HG02798 (cell line): ENCODE data around the gene PGLYRP2.
"Not testable (repeated sequence)": the region's sequence is repeated elsewhere in the genome, so short reads cannot be mapped to it uniquely, and the experiment has no call there.

Experiments used
- ATAC-seq: cut with Tn5 transposase; IDR thresholded peaks from one replicate; pipeline ENCODE4 v1.9.1; 2021; ENCODE audit warnings: mild to moderate bottlenecking; ENCODE audit not compliant: unreplicated experiment, poor library complexity

The PGLYRP2 gene, protein sequence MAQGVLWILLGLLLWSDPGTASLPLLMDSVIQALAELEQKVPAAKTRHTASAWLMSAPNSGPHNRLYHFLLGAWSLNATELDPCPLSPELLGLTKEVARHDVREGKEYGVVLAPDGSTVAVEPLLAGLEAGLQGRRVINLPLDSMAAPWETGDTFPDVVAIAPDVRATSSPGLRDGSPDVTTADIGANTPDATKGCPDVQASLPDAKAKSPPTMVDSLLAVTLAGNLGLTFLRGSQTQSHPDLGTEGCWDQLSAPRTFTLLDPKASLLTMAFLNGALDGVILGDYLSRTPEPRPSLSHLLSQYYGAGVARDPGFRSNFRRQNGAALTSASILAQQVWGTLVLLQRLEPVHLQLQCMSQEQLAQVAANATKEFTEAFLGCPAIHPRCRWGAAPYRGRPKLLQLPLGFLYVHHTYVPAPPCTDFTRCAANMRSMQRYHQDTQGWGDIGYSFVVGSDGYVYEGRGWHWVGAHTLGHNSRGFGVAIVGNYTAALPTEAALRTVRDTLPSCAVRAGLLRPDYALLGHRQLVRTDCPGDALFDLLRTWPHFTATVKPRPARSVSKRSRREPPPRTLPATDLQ

DNA sequence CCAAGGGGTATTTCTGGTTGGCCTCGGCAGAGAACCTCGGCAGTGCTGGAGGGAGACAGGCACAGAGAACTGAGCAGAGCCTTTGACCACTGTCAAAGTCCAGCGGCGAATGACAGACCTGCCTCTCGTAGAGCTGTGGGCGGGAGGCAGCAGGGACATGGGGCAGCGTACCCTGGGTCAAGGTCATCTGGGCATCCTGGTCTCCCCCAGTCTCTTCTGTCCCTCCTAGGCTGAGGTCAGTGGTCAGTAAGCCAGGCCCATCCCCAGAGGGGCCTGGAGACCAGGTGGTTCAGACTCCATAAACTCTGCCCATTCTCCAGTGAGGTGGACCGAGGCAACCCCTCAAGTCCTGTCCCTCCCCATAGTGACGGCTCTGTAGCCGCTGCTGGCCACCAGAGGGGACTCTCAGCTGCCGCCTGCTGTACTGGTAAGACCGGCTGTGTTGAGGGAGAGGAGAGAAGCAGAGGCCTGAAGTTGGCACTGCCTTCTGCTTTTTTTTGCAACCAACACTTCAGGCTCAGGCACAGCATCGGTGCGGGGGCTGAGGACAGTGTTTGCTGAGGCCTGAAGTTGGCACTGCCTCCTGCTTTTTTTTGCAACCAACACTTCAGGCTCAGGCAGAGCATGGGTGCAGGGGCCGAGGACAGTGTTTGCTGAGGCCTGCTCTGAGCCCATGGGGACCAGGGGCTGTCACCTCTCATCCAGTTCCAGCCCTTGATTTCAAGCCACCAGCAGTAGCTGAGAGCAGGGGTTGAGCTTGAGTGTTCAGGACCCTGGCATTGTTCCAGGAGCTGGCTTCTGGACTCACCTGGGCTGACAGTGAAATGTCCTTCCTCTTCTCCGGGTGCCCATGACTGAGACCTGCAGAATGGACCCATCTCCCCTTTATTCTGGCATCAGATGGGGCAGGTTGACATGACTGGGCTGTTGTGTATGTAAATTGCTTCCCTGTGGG, at the start of gene PGLYRP2:
PGLYRP2 (minus strand) TSS at position 111 of the 955 bp plus-strand sequence. CDS start 130 bp downstream, outside the sequence.
- no peak for ATAC-seq

DNA sequence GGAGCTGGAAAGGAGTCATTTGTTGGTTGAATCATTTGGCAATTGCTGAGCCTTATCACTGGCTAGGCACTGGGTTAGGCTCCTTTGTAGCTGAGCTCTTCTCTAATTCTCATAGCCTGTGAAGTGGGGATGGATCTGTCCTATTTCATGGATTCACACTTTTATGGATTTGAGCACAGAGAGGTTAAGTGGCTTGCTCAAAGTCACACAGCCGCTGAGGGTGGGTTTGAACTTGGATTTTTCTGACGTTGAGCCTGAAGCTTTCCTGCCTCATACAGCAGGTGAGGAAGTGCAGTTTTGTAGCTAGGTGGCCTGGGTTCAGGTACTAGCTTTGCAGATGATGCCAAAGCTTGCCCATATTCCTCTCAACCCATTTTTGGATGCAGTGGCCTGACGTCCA, 48.4 kb upstream of the PGLYRP2 start:
- ATAC-seq, result no peak

DNA sequence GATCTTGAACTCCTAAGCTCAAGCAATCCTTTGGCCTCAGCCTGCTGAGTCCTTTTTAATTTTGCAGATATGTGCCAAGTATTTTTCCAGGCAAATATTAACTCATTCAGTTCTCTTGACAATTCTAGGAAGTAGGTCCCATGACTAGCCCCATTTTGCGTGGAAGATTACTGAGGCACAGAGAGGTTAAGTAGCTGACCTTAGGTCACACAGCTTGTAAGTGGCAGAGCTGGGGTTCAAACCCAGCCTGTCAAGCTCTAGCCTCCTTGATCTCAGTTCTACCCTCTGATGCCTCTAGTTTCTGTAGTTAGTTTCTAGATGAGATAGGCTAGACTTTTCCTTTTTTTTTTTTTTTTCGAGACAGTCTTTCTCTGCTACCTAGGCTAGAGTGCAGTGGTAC, 47.1 kb upstream of the PGLYRP2 start:
- ATAC-seq, result no peak

DNA sequence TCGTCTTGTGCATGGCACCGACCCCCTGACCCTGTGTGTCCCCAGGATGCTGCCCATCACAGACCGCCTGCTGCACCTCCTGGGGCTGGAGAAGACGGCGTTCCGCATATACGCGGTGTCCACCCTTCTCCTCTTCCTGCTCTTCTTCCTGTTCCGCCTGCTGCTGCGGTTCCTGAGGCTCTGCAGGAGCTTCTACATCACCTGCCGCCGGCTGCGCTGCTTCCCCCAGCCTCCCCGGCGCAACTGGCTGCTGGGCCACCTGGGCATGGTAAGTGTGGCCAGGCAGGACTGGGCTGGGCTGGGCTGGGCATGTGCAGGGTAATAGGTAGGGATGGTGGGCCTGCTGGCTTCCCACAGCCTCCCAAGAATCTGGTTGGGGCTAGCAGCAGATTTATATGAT, 46.0 kb upstream of the PGLYRP2 start:
- no peak for ATAC-seq

DNA sequence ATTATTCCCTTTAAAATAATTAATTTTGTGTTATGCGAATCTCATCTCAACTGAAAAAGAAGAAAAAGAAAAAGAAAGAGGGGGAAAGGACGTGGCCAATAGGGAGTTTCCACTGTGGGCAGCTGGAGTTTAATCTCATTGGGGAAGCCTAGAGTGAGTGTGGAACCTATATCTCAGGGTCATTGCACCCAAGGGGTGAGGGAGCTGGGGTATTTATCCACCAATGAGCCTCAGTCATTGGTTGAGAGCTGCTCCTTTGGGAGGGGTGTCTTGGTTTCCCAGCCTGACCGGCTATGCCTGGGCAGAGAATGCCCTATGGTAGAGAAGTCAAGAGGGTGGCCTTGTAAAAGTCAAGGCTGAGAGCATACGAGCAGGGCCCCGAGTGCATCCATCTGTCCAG, 45.5 kb upstream of the PGLYRP2 start:
- no peak for ATAC-seq

DNA sequence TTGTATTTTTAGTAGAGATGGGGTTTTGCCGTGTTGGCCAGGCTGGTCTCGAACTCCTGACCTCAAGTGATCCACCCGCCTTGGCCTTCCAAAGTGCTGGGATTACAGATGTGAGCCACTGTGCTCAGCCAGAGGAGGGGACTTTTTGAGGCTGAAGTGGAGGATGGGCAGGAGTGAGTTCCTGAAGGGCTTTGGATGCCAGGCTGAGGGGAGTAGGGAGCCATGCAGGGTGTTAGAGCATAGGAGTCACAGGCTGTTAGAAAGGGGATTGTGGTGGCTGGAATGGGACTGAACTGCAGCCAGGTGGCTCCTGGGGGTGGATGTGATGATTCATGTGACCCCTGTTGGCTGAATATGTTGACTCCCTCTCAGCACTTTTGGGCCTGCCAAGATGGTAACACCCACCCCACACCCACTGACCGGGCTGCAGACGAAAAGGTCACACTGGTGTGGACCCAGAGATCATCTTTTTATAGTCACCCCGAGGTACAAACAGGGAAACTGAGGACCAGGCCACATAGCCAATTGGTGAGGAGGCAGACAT, 40.2 kb upstream of the PGLYRP2 start:
- ATAC-seq, result no peak

DNA sequence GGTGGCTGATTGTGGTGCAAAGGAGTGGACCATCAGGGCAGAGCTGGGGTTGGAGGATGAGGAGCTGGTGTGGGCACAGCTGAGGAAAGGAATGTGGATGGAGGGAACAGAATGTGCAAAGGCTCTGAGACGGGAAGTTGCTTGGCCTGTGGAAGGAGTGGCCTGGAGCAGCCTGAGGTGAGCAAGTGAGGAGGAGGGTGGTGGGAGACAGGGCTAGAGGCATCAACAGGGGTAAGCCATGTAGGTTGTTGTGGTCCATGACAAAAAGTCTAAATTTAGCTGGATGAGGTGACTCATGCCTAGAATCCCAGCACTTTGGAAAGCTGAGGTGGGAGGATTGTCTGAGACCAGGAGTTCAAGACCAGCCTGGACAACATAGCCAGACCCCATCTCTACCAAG, 38.5 kb upstream of the PGLYRP2 start:
- no peak for ATAC-seq

DNA sequence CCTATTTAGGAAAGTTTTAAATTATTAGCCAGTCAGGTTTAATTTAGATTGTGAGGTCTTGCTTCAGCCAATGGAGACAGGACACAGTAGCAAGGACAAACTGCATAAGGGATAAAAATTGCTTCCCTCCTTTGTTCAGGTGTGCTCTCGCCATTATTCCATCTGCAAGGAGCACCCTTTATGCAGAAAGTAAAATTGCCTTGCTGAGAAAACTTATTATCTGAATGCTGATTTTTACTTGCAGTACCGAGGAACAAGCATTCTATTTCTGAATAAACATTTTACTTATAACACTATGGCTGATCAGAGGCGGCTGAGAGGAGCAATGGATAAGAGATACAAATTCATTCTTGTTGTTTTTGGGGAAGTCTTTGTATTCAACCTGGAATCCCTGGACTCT, 37.1 kb upstream of the PGLYRP2 start:
- ATAC-seq, result no peak

DNA sequence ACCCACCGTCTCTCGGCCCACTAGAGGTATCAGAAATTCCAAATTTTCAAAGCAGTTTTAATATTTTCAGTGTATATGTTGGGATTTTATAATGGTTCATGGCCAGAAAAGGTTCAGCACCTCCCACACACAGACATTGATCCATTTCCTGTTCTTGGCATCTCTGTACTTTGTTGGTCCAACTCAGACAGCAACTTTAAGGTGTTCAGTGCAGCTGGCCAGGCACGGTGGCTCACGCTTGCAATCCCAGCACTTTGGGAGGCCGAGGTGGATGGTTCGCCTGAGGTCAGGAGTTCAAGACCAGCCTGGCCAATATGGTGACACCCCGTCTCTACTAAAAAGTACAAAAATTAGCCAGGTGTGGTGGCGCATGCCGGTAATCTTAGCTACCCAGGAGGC, 35.9 kb upstream of the PGLYRP2 start:
- ATAC-seq, result not testable (repeated sequence)

DNA sequence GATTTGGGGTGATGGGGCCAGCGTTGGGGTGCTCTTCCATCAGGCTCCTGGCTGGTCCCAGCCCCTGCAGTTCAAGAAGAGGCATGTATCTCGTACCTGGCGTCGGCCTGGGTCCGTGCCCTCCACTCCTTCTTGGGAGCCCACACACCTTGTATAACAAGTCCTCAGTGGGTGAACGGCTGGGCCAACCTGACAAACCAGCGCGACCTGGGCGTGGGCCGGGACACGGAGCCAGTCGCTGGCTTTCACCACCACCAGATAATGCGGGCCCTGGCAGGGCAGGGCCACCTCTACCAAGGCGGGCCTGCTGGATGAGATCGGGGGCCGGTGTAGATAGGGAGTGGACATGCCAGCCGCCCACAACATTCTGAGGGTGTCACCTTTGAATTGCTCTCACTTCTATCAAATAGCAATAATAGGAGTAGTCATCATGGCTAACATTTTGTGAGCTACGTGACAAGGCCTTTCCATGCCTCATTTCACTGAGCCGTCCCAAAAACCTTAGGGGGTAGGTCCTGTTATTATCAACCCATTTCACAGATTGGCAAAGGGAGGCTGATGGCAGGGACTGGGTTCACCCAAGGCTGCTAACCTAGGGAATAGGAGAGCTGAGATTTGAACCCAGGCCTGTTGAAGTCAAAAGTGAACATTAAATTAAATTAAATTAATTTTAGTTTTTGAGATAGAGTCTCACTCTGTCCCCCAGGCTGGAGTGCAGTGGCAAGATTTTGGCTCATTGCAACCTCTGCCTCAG, 32.5 kb upstream of the PGLYRP2 start:
- no peak for ATAC-seq

DNA sequence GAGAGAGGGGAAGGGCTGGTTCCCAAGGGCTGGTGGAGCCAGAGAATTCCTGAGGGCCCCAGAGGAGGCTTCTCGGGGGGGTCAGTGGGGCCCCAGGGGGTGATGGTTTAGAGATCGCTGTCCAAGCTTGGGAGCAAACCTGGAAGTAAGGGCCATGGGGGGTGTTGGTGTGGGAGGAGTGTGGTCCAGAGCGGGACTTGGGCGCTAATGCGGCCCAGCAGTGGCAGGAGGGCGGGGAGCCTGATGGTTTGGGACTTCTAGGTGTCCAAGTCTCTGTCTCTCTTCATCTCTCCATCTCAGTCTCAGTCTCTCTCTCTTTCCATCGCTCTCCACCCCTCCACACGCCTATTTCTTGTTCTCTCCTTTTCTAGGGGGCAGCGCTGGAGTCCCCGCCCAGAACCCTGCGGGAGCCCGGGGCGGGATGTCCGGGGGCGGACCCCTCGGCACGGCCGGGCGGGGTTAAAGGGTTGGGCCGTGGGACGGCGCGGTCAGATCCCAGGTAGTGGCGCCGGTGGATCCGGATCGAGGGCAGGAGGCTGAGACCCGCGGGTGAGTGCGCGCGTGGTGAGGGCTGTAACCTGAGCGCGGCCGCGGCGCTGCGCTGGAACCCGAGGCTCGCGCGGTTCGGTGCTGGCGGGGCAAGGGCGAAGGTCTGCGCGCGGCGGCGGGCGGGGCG, 28.9 kb upstream of the PGLYRP2 start, which contains the start of gene CYP4F22:
CYP4F22 (plus strand) TSS at position 491 of the 676 bp plus-strand sequence. CDS start 16,812 bp downstream, outside the sequence.
- ATAC-seq, result no peak

DNA sequence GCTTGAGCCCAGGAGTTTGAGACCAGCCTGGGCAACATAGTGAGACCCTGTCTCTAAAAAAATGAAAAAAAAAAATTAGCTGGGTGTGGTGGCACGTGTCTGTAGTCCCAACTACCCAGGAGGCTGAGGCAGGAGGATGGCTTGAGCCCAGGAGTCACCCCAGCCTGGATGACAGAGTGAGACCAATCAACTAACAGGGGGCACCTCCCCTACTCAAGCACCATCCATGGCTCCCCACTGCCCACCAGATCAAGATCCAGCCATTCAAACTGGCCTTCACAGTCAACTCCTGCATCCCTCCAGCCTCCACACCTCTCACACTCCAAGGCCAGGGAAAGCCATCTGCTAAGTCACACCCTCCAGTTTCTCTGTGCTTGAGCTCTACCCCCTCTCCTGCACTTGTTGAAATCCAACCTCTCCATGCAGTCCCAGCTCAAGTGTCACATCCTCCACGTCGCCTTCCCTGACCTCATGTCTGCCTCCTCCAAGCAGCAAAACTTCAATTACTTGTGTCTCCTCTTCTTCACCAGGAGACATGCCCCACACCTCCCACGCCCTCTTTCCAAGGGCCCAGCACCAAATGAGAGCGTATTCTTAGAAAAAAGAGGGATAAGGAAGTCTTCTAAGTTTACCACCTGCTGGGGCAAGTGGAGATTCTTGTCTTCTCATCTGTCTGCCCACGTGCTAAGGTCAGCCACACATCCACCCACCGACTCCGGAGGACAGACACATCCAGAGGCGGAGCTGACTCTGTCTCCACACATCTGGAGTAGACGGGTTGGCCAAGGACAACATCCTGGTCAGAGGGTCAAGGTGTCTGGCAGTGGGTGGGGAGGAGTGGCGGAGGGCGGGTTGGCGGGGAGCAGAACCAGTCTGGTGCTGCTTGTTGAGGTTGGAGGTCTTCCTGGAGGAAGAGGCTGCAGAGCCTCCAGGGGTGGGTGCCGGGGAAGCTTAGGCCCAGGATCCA, 28.1 kb upstream of the PGLYRP2 start:
- no peak for ATAC-seq

DNA sequence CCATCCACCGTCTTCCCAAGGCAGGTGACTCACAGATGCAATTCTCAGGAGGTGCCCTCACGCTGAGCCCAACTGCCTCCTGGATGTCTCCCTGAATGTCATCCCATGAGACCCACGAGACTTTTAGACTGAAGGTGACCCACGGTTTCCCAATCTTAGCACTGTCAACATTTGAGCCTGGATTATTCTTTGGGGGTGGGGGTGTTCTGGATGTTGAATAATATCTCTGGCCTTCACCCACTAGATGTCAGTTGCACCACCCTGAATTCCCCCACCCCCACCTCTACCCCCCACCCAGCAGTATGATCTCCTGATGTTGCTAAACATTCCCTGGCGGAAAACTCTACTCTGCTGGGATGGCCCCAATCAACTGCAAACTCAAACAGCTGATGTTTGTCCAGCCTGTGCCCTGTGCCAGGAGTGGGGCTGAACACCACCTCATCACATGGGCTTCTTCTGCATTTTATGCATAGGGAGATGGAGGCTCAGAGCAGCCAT, 26.8 kb upstream of the PGLYRP2 start:
- no peak for ATAC-seq

DNA sequence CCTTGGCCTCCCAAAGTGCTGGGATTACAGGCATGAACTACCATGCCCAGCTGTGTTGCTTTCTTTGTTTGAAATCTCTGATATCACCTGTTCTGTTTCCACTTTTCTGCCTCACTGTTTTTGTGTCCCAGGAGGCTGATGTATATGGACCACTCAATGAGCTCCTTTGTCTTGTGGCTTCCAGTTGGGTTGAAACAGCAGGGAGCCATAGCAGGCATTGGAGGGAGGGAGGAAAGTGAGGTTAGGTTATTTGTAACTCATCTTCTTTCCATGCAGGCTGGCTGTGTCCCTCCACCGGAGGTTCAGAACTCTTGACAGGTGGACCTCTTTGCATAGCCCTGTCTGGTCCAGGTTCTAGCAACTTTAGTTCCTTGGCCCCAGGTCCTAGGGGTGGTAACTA, 23.0 kb upstream of the PGLYRP2 start:
- ATAC-seq, result no peak

DNA sequence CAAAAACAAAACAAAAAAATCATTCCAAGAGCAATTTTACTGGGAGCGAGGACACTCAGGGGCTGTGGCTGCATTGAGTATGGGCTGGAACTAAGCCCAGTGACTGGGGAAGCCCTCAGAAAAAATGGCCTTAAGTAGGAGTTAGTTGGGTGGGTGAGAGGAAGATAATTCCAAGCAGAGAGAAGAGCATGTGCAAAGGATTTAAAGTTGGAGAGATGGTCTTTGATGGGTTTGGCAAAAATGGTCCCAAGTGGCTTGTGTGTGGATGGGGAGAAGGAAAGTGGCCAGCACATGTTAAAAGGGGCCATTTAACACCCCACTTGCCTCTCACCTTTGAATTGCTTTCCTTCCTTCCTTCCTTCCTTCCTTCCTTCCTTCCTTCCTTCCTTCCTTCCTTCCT, 22.3 kb upstream of the PGLYRP2 start:
- no peak for ATAC-seq

DNA sequence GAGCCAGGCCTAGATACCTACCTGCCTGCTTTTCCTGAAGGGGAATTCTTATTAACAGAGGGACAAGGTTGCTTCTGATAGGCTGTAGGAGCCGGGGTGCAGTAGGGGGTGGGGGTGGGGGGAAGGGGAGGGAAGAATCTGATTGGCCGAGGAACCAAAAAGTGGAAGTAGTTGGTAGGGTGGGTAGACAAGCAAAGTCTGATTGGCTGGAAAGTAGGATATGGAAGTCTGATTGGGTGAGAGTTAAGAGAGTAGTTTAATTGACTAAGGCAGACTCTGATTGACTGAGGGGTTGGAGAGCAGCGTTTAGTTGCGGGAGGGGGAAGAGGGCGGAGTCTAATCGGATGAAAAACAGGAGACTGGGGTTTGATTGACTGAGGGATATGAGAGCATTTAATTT, 19.6 kb upstream of the PGLYRP2 start:
- no peak for ATAC-seq

DNA sequence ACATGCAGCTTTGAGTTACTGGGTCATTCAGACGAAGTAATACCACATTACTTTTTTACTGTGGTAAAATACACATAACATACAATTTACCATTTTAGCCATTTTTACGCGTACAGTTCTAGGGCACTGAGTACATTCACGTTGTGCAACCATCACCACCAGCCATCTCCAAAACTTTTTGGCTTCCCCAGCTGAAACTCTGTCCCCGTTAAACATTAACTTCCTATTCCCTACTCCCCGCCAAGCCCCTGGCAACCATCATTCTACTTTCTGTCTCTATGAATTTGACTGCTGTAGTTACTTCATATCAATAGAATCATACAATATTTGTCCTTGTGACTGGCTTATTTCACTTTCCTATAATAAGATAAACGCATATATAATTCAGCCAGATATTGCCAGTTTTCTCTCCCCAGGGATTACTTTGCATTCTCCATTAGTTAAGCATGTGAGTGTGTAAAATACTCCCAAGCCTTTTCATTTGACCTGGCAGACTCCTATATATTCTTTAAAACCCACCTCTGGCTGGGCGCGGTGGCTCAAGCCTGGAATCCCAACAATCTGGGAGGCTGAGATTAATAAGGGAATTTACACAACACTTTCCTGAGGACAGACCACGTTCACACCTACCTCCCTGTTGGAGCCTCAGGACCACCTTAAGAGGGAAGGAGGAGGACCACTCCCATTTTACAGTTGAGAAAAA, 19.0 kb upstream of the PGLYRP2 start:
- ATAC-seq, result no peak
